ENCODE results near the gene DCTPP1. TPM values are rescaled to one million over a fixed set of nuclear protein-coding genes. Genes with fewer than 3 reads are reported as not detected.

DCTPP1 gene
- polyA plus RNA-seq, 1 of the 3 experiments (the other 2 are of a cell fraction) = 79.2 TPM

DNA sequence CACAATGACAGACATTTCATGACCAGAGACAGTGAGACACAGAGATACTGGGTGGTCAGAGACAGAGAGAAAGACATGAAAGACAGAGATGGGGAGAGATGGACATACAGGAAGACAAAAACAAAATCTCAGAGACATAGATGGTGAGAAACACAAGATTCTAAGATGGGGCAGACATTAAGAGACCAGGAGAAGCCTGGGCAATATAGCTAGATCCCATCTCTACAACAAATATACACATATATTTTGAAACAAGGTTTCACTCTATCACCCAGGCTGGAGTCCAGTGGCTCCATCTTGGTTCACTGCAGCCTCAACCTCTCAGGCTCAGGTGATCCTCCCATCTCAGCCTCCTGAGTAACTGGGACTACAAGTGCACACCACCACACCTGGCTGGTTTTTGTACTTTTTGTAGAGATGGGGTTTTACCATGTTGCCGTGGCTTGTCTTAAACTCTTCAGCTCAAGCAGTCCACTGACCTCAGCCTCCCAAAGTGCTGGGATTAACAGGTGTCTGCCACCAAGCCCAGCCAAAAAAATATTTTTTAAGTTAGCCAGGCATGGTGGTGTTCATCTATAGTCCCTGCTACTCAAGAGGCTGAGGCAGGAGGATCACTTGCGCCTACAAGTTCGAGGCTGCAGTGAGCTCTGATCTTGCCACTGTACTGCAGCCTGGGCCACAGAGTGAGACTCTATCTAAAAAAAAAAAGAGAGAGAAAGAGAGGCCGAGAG, 49.6 kb downstream of the DCTPP1 start:
- Histone ChIP-seq H3K36me3 (replicated peaks in 1 of 2; ENCODE audit: control insufficient read depth in 1 of 2, insufficient read depth in 2 of 2, low read length in 1 of 2) (peaks cover 0 to 6% of the 10 kb centered on the region in 2 experiments), H4K20me1 (ENCODE audit: insufficient read depth) (peaks cover 12% of the 10 kb centered on the region; the same call in 1 of the 2 replicates), H3K4me3 (ENCODE audit: low read depth in 2 of 2, low read length in 1 of 2) (no peak overlapping the region), H3K27me3 (ENCODE audit: insufficient read depth) (no peaks in the 10 kb centered on the region), H3K9ac (no peak overlapping the region), H3K4me2 (no peak overlapping the region; the same call in 1 of the 2 replicates), H3K79me2 (ENCODE audit: insufficient read depth) (peaks cover 15% of the 10 kb centered on the region; the same call in 1 of the 2 replicates), H3K9me2 (no peaks in the 10 kb centered on the region), H3K9me3 (no peaks in the 10 kb centered on the region), H3K27ac (ENCODE audit: low read depth in 2 of 2, low read length in 1 of 2) (no peak overlapping the region), H3F3A (replicated peaks; ENCODE audit: insufficient read depth) (peaks cover 19% of the 10 kb centered on the region), H2AFZ (ENCODE audit: low read depth) (no peak overlapping the region), H3K4me1 (ENCODE audit: control insufficient read depth in 1 of 2, insufficient read depth in 2 of 2, low read depth in 1 of 2, low read length in 1 of 2) (peaks cover 6 to 9% of the 10 kb centered on the region in 2 experiments; a peak in 3 of 4 replicates)
- ChIA-PET POLR2A (interaction anchor here (5.1 kb wide), 1 partner anchor 14 kb away, joined by 33 read pairs; the partner anchor contains the start of gene ZNF48), CTCF (interaction anchor here (1.5 to 2.6 kb wide), 2 partner anchors 15 to 29 kb away, joined by 6 to 15 read pairs; partner anchors contain the start of gene ZNF48)
- no peak for TF ChIP-seq MEF2A (IDR thresholded peaks at IDR 0.05; ENCODE audit: borderline replicate concordance, low read depth)
- no peak for DNase-seq
- 98% methylated on average over 4 of the region's 4 CpGs for WGBS (ENCODE audit: low lambda C conversion rate)

DNA sequence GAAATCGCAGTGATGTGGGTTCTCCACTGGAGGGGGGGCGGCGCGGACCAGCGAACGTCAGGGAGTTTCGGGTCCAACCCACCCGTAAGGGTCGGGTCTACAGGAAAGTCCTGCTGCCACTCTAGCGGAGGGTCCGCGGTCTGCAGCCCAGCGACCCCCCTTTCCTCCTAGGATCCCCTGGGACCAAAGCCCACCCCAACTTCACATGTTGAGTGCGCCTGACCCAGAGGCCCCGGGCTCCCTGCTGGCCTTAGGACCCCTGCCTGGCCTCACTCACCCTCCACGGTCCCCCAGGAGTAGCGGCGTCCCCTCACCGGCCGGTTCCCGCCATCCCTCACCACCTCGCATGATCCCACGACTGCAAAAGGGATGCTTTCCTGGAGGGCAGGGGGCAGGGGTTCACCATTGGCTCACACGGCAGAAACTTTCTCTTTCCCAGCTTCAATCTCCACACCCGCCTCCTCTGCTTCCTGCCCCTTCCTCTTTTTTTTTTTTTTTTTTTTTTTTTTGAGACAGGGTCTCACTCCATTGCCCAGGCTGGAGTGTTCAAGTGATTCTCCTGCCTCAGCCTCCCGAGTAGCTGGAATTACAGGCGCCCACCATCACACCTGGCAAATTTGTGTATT, 50.6 kb downstream of the DCTPP1 start:
- DNase-seq = no peak
- CTCF ChIA-PET = interaction anchor here (1.0 to 2.6 kb wide), 4 partner anchors 16 to 28 kb away, joined by 3 to 15 read pairs (median 7); partner anchors contain the start of genes ZNF48 and ZNF771
- H2AFZ ChIP-seq (ENCODE audit: low read depth) = no peak overlapping the region

More for the DNA sequence above, 50.6 kb downstream of the DCTPP1 start:
- POLR2A ChIA-PET = no interaction called here
- Histone ChIP-seq H3K9me3 (no peaks in the 10 kb centered on the region), H3K79me2 (ENCODE audit: insufficient read depth) (peaks cover 15% of the 10 kb centered on the region; the same call in 1 of the 2 replicates), H3K9ac (peak overlapping the region; percentile 97), H3K27ac (ENCODE audit: low read depth in 2 of 2, low read length in 1 of 2) (peak overlapping the region; percentile 35 to 96; a peak in 3 of 4 replicates), H3K27me3 (ENCODE audit: insufficient read depth) (no peaks in the 10 kb centered on the region), H3K9me2 (no peaks in the 10 kb centered on the region), H3K4me1 (ENCODE audit: control insufficient read depth in 1 of 2, insufficient read depth in 2 of 2, low read depth in 1 of 2, low read length in 1 of 2) (peaks cover 6 to 9% of the 10 kb centered on the region in 2 experiments; a peak in 3 of 4 replicates), H3K4me2 (peak overlapping the region; percentile 100), H3K4me3 (ENCODE audit: low read depth in 2 of 2, low read length in 1 of 2) (peak overlapping the region; percentile 70 to 96), H3K36me3 (replicated peaks in 1 of 2; ENCODE audit: control insufficient read depth in 1 of 2, insufficient read depth in 2 of 2, low read length in 1 of 2) (peaks cover 0 to 6% of the 10 kb centered on the region in 2 experiments), H4K20me1 (ENCODE audit: insufficient read depth) (peaks cover 12% of the 10 kb centered on the region; the same call in 1 of the 2 replicates), H3F3A (replicated peaks; ENCODE audit: insufficient read depth) (peaks cover 19% of the 10 kb centered on the region)
- TF ChIP-seq JUND (IDR thresholded peaks at IDR 0.05) (no peak), POLR2AphosphoS5 (IDR thresholded peaks at IDR 0.05; ENCODE audit: low read depth, low read length) (no peak), CHD2 (IDR thresholded peaks at IDR 0.05; ENCODE audit: low read length, partially characterized antibody) (no peak), MEF2A (IDR thresholded peaks at IDR 0.05; ENCODE audit: borderline replicate concordance, low read depth) (no peak), TAF1 (IDR thresholded peaks at IDR 0.05; ENCODE audit: borderline replicate concordance, low read depth, low read length) (no peak), GABPA (IDR thresholded peaks at IDR 0.05; ENCODE audit: low read depth) (no peak), RXRA (IDR thresholded peaks at IDR 0.05; ENCODE audit: borderline replicate concordance, low read depth) (no peak), FOSL2 (IDR thresholded peaks at IDR 0.05; ENCODE audit: borderline replicate concordance, low read depth) (no peak), NFIC (IDR thresholded peaks at IDR 0.05; ENCODE audit: borderline replicate concordance) (no peak)
- TF ChIP-seq, protein P1, sequence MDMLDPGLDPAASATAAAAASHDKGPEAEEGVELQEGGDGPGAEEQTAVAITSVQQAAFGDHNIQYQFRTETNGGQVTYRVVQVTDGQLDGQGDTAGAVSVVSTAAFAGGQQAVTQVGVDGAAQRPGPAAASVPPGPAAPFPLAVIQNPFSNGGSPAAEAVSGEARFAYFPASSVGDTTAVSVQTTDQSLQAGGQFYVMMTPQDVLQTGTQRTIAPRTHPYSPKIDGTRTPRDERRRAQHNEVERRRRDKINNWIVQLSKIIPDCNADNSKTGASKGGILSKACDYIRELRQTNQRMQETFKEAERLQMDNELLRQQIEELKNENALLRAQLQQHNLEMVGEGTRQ (IDR thresholded peaks at IDR 0.05; ENCODE audit: borderline replicate concordance, low read depth, low read length) = no peak
- TF ChIP-seq, protein P2, sequence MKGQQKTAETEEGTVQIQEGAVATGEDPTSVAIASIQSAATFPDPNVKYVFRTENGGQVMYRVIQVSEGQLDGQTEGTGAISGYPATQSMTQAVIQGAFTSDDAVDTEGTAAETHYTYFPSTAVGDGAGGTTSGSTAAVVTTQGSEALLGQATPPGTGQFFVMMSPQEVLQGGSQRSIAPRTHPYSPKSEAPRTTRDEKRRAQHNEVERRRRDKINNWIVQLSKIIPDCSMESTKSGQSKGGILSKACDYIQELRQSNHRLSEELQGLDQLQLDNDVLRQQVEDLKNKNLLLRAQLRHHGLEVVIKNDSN (IDR thresholded peaks at IDR 0.05; ENCODE audit: borderline replicate concordance, low read depth) = no peak
- TF ChIP-seq, protein P3, sequence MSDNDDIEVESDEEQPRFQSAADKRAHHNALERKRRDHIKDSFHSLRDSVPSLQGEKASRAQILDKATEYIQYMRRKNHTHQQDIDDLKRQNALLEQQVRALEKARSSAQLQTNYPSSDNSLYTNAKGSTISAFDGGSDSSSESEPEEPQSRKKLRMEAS (IDR thresholded peaks at IDR 0.05; ENCODE audit: low read depth) = no peak
- 37% methylated on average over 19 of the region's 27 CpGs for WGBS (ENCODE audit: low lambda C conversion rate)
